Naive thymus-derived CD4-positive, alpha-beta T cell (primary cell): Measurements from ENCODE around the gene NPTXR. TPM values are rescaled to one million over a fixed set of nuclear protein-coding genes. Genes with fewer than 3 reads are reported as not detected.

Experiments used
- ATAC-seq: fragments of 150-1000 bp; cut with Tn5 transposase; 2 replicates; pipeline ENCODE4 v1.10.0; 2021; ENCODE audit warnings: mild to moderate bottlenecking, moderate library complexity
- CTCF ChIA-PET: fragments of 350-600 bp; sonication (Branson Sonifier 250); formaldehyde crosslinking; loops from one replicate; lab custom pipeline; 2021; ENCODE audit warnings: antibody characterized with exemption; lab: Charles Lee
- POLR2A ChIA-PET: fragments of 350-600 bp; sonication (Branson Sonifier 250); formaldehyde crosslinking; loops from one replicate; lab custom pipeline; 2021; ENCODE audit warnings: antibody characterized with exemption, inconsistent platforms; lab: Charles Lee
- DNase-seq, 9 donors: peaks; one replicate each; pipeline versions ENCODE4 v3.0.0 to v3.0.0-alpha.2; 2020 to 2022; ENCODE audit warnings: mixed read lengths in 1 of 9
- H3K27ac ChIP-seq: one replicate; pipeline ENCODE4 v1.7.0; 2013; ENCODE audit warnings: mild to moderate bottlenecking, low read depth, low read length, moderate library complexity
- H3K27me3 ChIP-seq, 2 donors: one replicate each; pipeline ENCODE4 v1.7.0; 2013; ENCODE audit warnings: low read length in 2 of 2, mild to moderate bottlenecking in 2 of 2, moderate library complexity in 2 of 2; ENCODE audit not compliant: control insufficient read depth in 2 of 2, insufficient read depth in 2 of 2
- H3K36me3 ChIP-seq, 3 experiments: 1 replicate in 2 of 3; 2 replicates in 1 of 3; pipeline ENCODE4 v1.7.0; 2013; ENCODE audit warnings: low read length in 3 of 3, mild to moderate bottlenecking in 3 of 3, moderate library complexity in 1 of 3; ENCODE audit not compliant: insufficient read depth in 3 of 3, control insufficient read depth in 2 of 3
- H3K4me1 ChIP-seq, 2 donors: one replicate each; pipeline ENCODE4 v1.7.0; 2013; ENCODE audit warnings: low read length in 2 of 2, mild to moderate bottlenecking in 2 of 2, moderate library complexity in 1 of 2; ENCODE audit not compliant: control insufficient read depth in 2 of 2, insufficient read depth in 2 of 2
- H3K4me3 ChIP-seq: 2 replicates; pipeline ENCODE4 v1.7.0; 2013; ENCODE audit warnings: mild to moderate bottlenecking, low read length
- H3K9me3 ChIP-seq, 3 experiments: 1 replicate in 2 of 3; 2 replicates in 1 of 3; pipeline ENCODE4 v1.7.0; 2013; ENCODE audit warnings: low read length in 3 of 3; ENCODE audit not compliant: control insufficient read depth in 2 of 3
- H3K27ac Mint-ChIP-seq, 9 donors: one replicate each; pipeline ENCODE4 v1.8.0; 2020 to 2022; ENCODE audit warnings: mixed read lengths in 9 of 9, mild to moderate bottlenecking in 8 of 9, moderate library complexity in 5 of 9, inconsistent platforms in 2 of 9
- H3K27me3 Mint-ChIP-seq, 5 donors: one replicate each; pipeline ENCODE4 v1.8.0; 2021 to 2022; ENCODE audit warnings: mixed read lengths in 5 of 5, mild to moderate bottlenecking in 1 of 5
- H3K36me3 Mint-ChIP-seq, 5 donors: one replicate each; pipeline ENCODE4 v1.8.0; 2020 to 2022; ENCODE audit warnings: mixed read lengths in 5 of 5, mild to moderate bottlenecking in 3 of 5, inconsistent platforms in 1 of 5
- H3K4me1 Mint-ChIP-seq, 7 donors: one replicate each; pipeline ENCODE4 v1.8.0; 2020 to 2022; ENCODE audit warnings: mixed read lengths in 7 of 7, mild to moderate bottlenecking in 3 of 7, inconsistent platforms in 1 of 7
- H3K4me3 Mint-ChIP-seq, 10 donors: one replicate each; pipeline ENCODE4 v1.8.0; 2020 to 2022; ENCODE audit warnings: mild to moderate bottlenecking in 10 of 10, mixed read lengths in 10 of 10, moderate library complexity in 6 of 10, inconsistent platforms in 2 of 10
- H3K9me3 Mint-ChIP-seq, 11 donors: one replicate each; pipeline ENCODE4 v1.8.0; 2020 to 2022; ENCODE audit warnings: mixed read lengths in 11 of 11, mild to moderate bottlenecking in 4 of 11, inconsistent platforms in 1 of 11, moderate library complexity in 1 of 11
- intact Hi-C, 2 donors: fragments of 100-400 bp; cut with micrococcal nuclease; formaldehyde crosslinking; loops; one replicate each; pipeline ENCODE4 v1.15.1; 2023
- polyA plus RNA-seq, 2 donors: library from polyadenylated mRNA; unstranded; fragments of 300-500 nt; fragmentation: Illumina TruSeq; gene quantifications; one replicate each; pipeline ENCODE4 v1.2.3, GENCODE V29; 2021
- total RNA-seq, 6 experiments: library from RNA in 5 of 6; stranded (reverse) in 5 of 6; gene quantifications; 1 replicate in 5 of 6; 2 replicates in 1 of 6; pipeline ENCODE4 v1.2.3 and lab custom pipeline; 2021 to 2026

The NPTXR gene
- total and polyA plus RNA-seq, 7 experiments from 2014 or later: 0.85 to 12.9 (median 4.4) TPM

GRCh38 chr22:38823076-38823475, 20.8 kb downstream of the NPTXR start:
- intact Hi-C loops: no loop called here
- H3K4me1 Mint-ChIP-seq: peaks cover 0 to 2% (median 0%) of the 10 kb centered on the region in 7 donors
- ChIA-PET CTCF (interaction anchor here (0.6 kb wide), 1 partner anchor 894 kb away, joined by 3 read pairs; no protein-coding TSS in a partner anchor), POLR2A (interaction anchor here (0.7 kb wide), 1 partner anchor 11 kb away, joined by 3 read pairs; no protein-coding TSS in a partner anchor)
- no peak overlapping the region for H3K4me3 ChIP-seq
- no peaks in the 10 kb centered on the region for H3K27me3 ChIP-seq
- peaks cover 0 to 28% (median 0%) of the 10 kb centered on the region in 5 donors for H3K36me3 Mint-ChIP-seq
- no peaks in the 10 kb centered on the region for H3K9me3 Mint-ChIP-seq
- H3K9me3 ChIP-seq: no peaks in the 10 kb centered on the region
- H3K27me3 Mint-ChIP-seq: no peaks in the 10 kb centered on the region
- no peaks in the 10 kb centered on the region for H3K36me3 ChIP-seq
- no peak overlapping the region for H3K27ac Mint-ChIP-seq
- H3K4me3 Mint-ChIP-seq: no peak overlapping the region
- H3K27ac ChIP-seq: no peak overlapping the region
- DNase-seq (no peak), ATAC-seq (no peak)
- no peaks in the 10 kb centered on the region for H3K4me1 ChIP-seq

- H3K36me3 ChIP-seq: no peaks in the 10 kb centered on the region
- intact Hi-C loops: no loop called here
- H3K9me3 ChIP-seq: no peaks in the 10 kb centered on the region
- peaks cover 0 to 15% (median 0%) of the 10 kb centered on the region in 5 donors for H3K36me3 Mint-ChIP-seq
- H3K4me1 ChIP-seq: no peaks in the 10 kb centered on the region
- peaks cover 0 to 2% (median 0%) of the 10 kb centered on the region in 7 donors for H3K4me1 Mint-ChIP-seq
- ATAC-seq (no peak), DNase-seq (no peak)
- no peaks in the 10 kb centered on the region for H3K27me3 Mint-ChIP-seq
- H3K9me3 Mint-ChIP-seq: no peaks in the 10 kb centered on the region
- ChIA-PET CTCF (no interaction called here), POLR2A (no interaction called here)
- H3K4me3 Mint-ChIP-seq: no peak overlapping the region
- no peak overlapping the region for H3K27ac ChIP-seq
- no peak overlapping the region for H3K4me3 ChIP-seq
- no peaks in the 10 kb centered on the region for H3K27me3 ChIP-seq
- H3K27ac Mint-ChIP-seq: no peak overlapping the region
These were observed 23.8 kb downstream of the NPTXR start for GRCh38 chr22:38820020-38820419.

GRCh38 chr22:38819387-38819940, 24.4 kb downstream of the NPTXR start:
- Histone ChIP-seq H3K4me1 (no peaks in the 10 kb centered on the region), H3K27ac (no peak overlapping the region), H3K9me3 (no peaks in the 10 kb centered on the region), H3K36me3 (no peaks in the 10 kb centered on the region), H3K4me3 (no peak overlapping the region), H3K27me3 (no peaks in the 10 kb centered on the region)
- no peaks in the 10 kb centered on the region for H3K27me3 Mint-ChIP-seq
- POLR2A ChIA-PET: no interaction called here
- ATAC-seq (no peak), DNase-seq (no peak)
- intact Hi-C loops: no loop called here
- no peak overlapping the region for H3K27ac Mint-ChIP-seq
- H3K36me3 Mint-ChIP-seq: peaks cover 0 to 15% (median 0%) of the 10 kb centered on the region in 5 donors
- no peak overlapping the region for H3K4me3 Mint-ChIP-seq
- H3K4me1 Mint-ChIP-seq: peaks cover 0 to 6% (median 0%) of the 10 kb centered on the region in 7 donors
- H3K9me3 Mint-ChIP-seq: no peaks in the 10 kb centered on the region
- CTCF ChIA-PET: no interaction called here

- H3K27me3 ChIP-seq: no peaks in the 10 kb centered on the region
- no peaks in the 10 kb centered on the region for H3K4me1 ChIP-seq
- no peaks in the 10 kb centered on the region for H3K36me3 ChIP-seq
- intact Hi-C loops: no loop called here
- H3K4me1 Mint-ChIP-seq: peaks cover 0 to 6% (median 0%) of the 10 kb centered on the region in 7 donors
- ChIA-PET POLR2A (interaction anchor here (0.6 kb wide), 2 partner anchors 298 to 550 kb away, joined by 3 read pairs; no protein-coding TSS in a partner anchor), CTCF (interaction anchor here (2.0 kb wide), 1 partner anchor 53 kb away, joined by 5 read pairs; no protein-coding TSS in a partner anchor)
- H3K9me3 ChIP-seq: no peaks in the 10 kb centered on the region
- DNase-seq (no peak), ATAC-seq (no peak)
- H3K27ac Mint-ChIP-seq: no peak overlapping the region
- peaks cover 0 to 8% (median 0%) of the 10 kb centered on the region in 5 donors for H3K27me3 Mint-ChIP-seq
- H3K9me3 Mint-ChIP-seq: no peaks in the 10 kb centered on the region
- peaks cover 0 to 13% (median 4%) of the 10 kb centered on the region in 5 donors for H3K36me3 Mint-ChIP-seq
- no peak overlapping the region for H3K27ac ChIP-seq
- H3K4me3 ChIP-seq: no peak overlapping the region
- no peak overlapping the region for H3K4me3 Mint-ChIP-seq
These were observed 26.6 kb downstream of the NPTXR start for GRCh38 chr22:38817196-38817595.

GRCh38 chr22:38815842-38816241, 28.0 kb downstream of the NPTXR start:
- ChIA-PET CTCF (interaction anchor here (0.8 to 2.0 kb wide), 2 partner anchors 48 to 54 kb away, joined by 3 to 5 read pairs; no protein-coding TSS in a partner anchor), POLR2A (interaction anchor here (0.7 kb wide), 1 partner anchor 64 kb away, joined by 3 read pairs; no protein-coding TSS in a partner anchor)
- DNase-seq (no peak), ATAC-seq (no peak)
- peaks cover 0 to 4% (median 0%) of the 10 kb centered on the region in 11 donors for H3K9me3 Mint-ChIP-seq
- intact Hi-C loops: no loop called here
- no peaks in the 10 kb centered on the region for H3K27me3 ChIP-seq
- peaks cover 0 to 18% (median 10%) of the 10 kb centered on the region in 5 donors for H3K36me3 Mint-ChIP-seq
- peaks cover 0 to 6% (median 0%) of the 10 kb centered on the region in 7 donors for H3K4me1 Mint-ChIP-seq
- no peak overlapping the region for H3K4me3 ChIP-seq
- H3K36me3 ChIP-seq: no peaks in the 10 kb centered on the region
- no peaks in the 10 kb centered on the region for H3K9me3 ChIP-seq
- H3K27ac ChIP-seq: no peak overlapping the region
- peaks cover 0 to 12% (median 0%) of the 10 kb centered on the region in 5 donors for H3K27me3 Mint-ChIP-seq
- H3K4me3 Mint-ChIP-seq: no peak overlapping the region
- no peak overlapping the region for H3K27ac Mint-ChIP-seq
- H3K4me1 ChIP-seq: no peaks in the 10 kb centered on the region

GRCh38 chr22:38811241-38811640, 32.6 kb downstream of the NPTXR start:
- H3K9me3 Mint-ChIP-seq: peaks cover 4 to 14% (median 11%) of the 10 kb centered on the region in 11 donors
- Histone ChIP-seq H3K27me3 (no peaks in the 10 kb centered on the region), H3K9me3 (no peaks in the 10 kb centered on the region), H3K27ac (no peak overlapping the region), H3K36me3 (no peaks in the 10 kb centered on the region), H3K4me3 (no peak overlapping the region), H3K4me1 (no peaks in the 10 kb centered on the region)
- CTCF ChIA-PET: interaction anchor here (0.7 kb wide), 1 partner anchor 13 kb away, joined by 3 read pairs; no protein-coding TSS in a partner anchor
- POLR2A ChIA-PET: interaction anchor here (1.0 kb wide), 1 partner anchor 12 kb away, joined by 3 read pairs; no protein-coding TSS in a partner anchor
- ATAC-seq (no peak), DNase-seq (no peak)
- H3K27ac Mint-ChIP-seq: no peak overlapping the region
- peaks cover 0 to 24% (median 7%) of the 10 kb centered on the region in 5 donors for H3K27me3 Mint-ChIP-seq
- intact Hi-C loops: no loop called here
- peaks cover 3 to 21% (median 10%) of the 10 kb centered on the region in 5 donors for H3K36me3 Mint-ChIP-seq
- H3K4me1 Mint-ChIP-seq: peaks cover 0 to 6% (median 0%) of the 10 kb centered on the region in 7 donors
- H3K4me3 Mint-ChIP-seq: no peak overlapping the region
